SK-N-SH (cell line): ENCODE measurements around the gene FNDC3B. TPM values are rescaled to one million over a fixed set of nuclear protein-coding genes. Genes with fewer than 3 reads are reported as not detected.

Source experiments
- CTCF ChIA-PET: fragments of 300-600, 350-600 bp; formaldehyde crosslinking; extraction: SDS; loops from one replicate; lab custom pipeline; 2021; lab: Yijun Ruan, JAX
- POLR2A ChIA-PET: fragments of 350-600 bp; sonication (Branson Sonifier 250); formaldehyde crosslinking; extraction: SDS; loops from one replicate; lab custom pipeline; 2020; ENCODE audit warnings: antibody characterized with exemption, inconsistent platforms; lab: Yijun Ruan, JAX
- DNase-seq: peaks from one replicate; pipeline ENCODE4 v3.0.0; 2012
- H2AFZ ChIP-seq: fragments of 200-600 bp; sonication (generic); 2 replicates; pipeline ENCODE4 v1.8.1; 2016; ENCODE audit warnings: antibody characterized with exemption, mild to moderate bottlenecking, low read depth
- H3F3A ChIP-seq: fragments of 200-600 bp; sonication (generic); replicated peaks from 2 replicates; pipeline ENCODE3; 2016; ENCODE audit warnings: antibody characterized with exemption, mild to moderate bottlenecking; ENCODE audit not compliant: insufficient read depth
- H3K27ac ChIP-seq, 2 experiments: fragments of 200-500 bp in 1 of 2; fragments of 200-600 bp in 1 of 2; sonication (Bioruptor generic) in 1 of 2; sonication (generic), shearing (Covaris generic) in 1 of 2; 2 replicates each; pipeline versions ENCODE4 v1.5.1 to v1.6.1; 2014 to 2016; ENCODE audit warnings: low read depth in 2 of 2, inconsistent platforms in 1 of 2, low read length in 1 of 2, mild to moderate bottlenecking in 1 of 2, mixed read lengths in 1 of 2
- H3K27me3 ChIP-seq: fragments of 200-600 bp; sonication (generic), shearing (Covaris generic); 2 replicates; pipeline ENCODE4 v1.6.1; 2016; ENCODE audit warnings: mixed run types; ENCODE audit not compliant: insufficient read depth
- H3K36me3 ChIP-seq, 2 experiments: fragments of 200-500 bp in 1 of 2; fragments of 200-600 bp in 1 of 2; sonication (Bioruptor generic) in 1 of 2; sonication (generic) in 1 of 2; replicated peaks in 1 of 2; 2 replicates each; pipeline versions ENCODE3 to v1.5.1; 2014 to 2016; ENCODE audit warnings: low read length in 1 of 2, mild to moderate bottlenecking in 1 of 2; ENCODE audit not compliant: insufficient read depth in 2 of 2, control insufficient read depth in 1 of 2
- H3K4me1 ChIP-seq, 2 experiments: fragments of 200-500 bp in 1 of 2; fragments of 200-600 bp in 1 of 2; sonication (Bioruptor generic) in 1 of 2; sonication (generic), shearing (Covaris generic) in 1 of 2; 2 replicates each; pipeline versions ENCODE4 v1.5.1 to v1.6.1; 2014 to 2016; ENCODE audit warnings: low read depth in 1 of 2, low read length in 1 of 2, mixed run types in 1 of 2; ENCODE audit not compliant: insufficient read depth in 2 of 2, control insufficient read depth in 1 of 2
- H3K4me2 ChIP-seq: fragments of 200-600 bp; sonication (generic), shearing (Covaris generic); 2 replicates; pipeline ENCODE4 v1.6.1; 2017; ENCODE audit warnings: mixed run types
- H3K4me3 ChIP-seq, 2 experiments: fragments of 200-500 bp in 1 of 2; fragments of 200-600 bp in 1 of 2; sonication (Bioruptor generic) in 1 of 2; sonication (generic), shearing (Covaris generic) in 1 of 2; 2 replicates each; pipeline versions ENCODE4 v1.5.1 to v1.8.1; 2014 to 2016; ENCODE audit warnings: low read depth in 2 of 2, inconsistent platforms in 1 of 2, low read length in 1 of 2, mild to moderate bottlenecking in 1 of 2, mixed read lengths in 1 of 2, moderate library complexity in 1 of 2
- H3K79me2 ChIP-seq: fragments of 200-600 bp; sonication (generic); 2 replicates; pipeline ENCODE4 v1.8.1; 2017; ENCODE audit warnings: mild to moderate bottlenecking; ENCODE audit not compliant: insufficient read depth
- H3K9ac ChIP-seq: fragments of 200-600 bp; sonication (generic); 2 replicates; pipeline ENCODE4 v1.6.1; 2017; ENCODE audit warnings: mixed run types
- H3K9me2 ChIP-seq: fragments of 200-600 bp; sonication (generic); 2 replicates; pipeline ENCODE4 v1.6.1; 2017; ENCODE audit warnings: mixed run types
- H3K9me3 ChIP-seq: fragments of 200-600 bp; sonication (generic); 2 replicates; pipeline ENCODE4 v1.6.1; 2017; ENCODE audit warnings: mixed run types, mild to moderate bottlenecking, moderate library complexity
- H4K20me1 ChIP-seq: fragments of 200-600 bp; sonication (generic); 2 replicates; pipeline ENCODE4 v1.6.1; 2017; ENCODE audit warnings: mild to moderate bottlenecking, mixed run types; ENCODE audit not compliant: insufficient read depth
- CHD2 ChIP-seq: fragments of 150-350 bp; IDR thresholded peaks from 2 replicates; pipeline ENCODE4 v1.6.1; 2018; ENCODE audit warnings: low read length; ENCODE audit not compliant: partially characterized antibody
- CTCF ChIP-seq: fragments of 200-600 bp; sonication (generic); IDR thresholded peaks from 2 replicates; pipeline ENCODE4 v1.6.1; 2017; ENCODE audit warnings: antibody characterized with exemption, mild to moderate bottlenecking, moderate library complexity
- ELF1 ChIP-seq: IDR thresholded peaks from 2 replicates; pipeline ENCODE4 v1.4.0; 2012
- EZH2phosphoT487 ChIP-seq: fragments of 200-600 bp; sonication (generic); IDR thresholded peaks from 2 replicates; pipeline ENCODE4 v1.6.1; 2017; ENCODE audit warnings: low read depth, mixed run types, mild to moderate bottlenecking, antibody characterized with exemption, moderate library complexity, borderline replicate concordance
- FOSL2 ChIP-seq: IDR thresholded peaks from 2 replicates; pipeline ENCODE4 v1.4.0; 2012; ENCODE audit warnings: low read depth, mild to moderate bottlenecking, moderate library complexity, borderline replicate concordance
- FOXM1 ChIP-seq: IDR thresholded peaks from 2 replicates; pipeline ENCODE4 v1.4.0; 2012; ENCODE audit warnings: low read depth, mild to moderate bottlenecking
- MAX ChIP-seq: IDR thresholded peaks from 2 replicates; pipeline ENCODE4 v1.4.0; 2012; ENCODE audit warnings: low read depth
- MEF2A ChIP-seq: IDR thresholded peaks from 2 replicates; pipeline ENCODE4 v1.4.0; 2012; ENCODE audit warnings: low read depth, borderline replicate concordance
- SMC3 ChIP-seq: IDR thresholded peaks from 2 replicates; pipeline ENCODE4 v1.6.1; 2012; ENCODE audit warnings: low read depth, low read length, improper control_type of control experiment
- TEAD4 ChIP-seq: IDR thresholded peaks from 2 replicates; pipeline ENCODE4 v1.4.0; 2012; ENCODE audit warnings: mild to moderate bottlenecking, borderline replicate concordance; ENCODE audit not compliant: insufficient read depth
- USF1 ChIP-seq: IDR thresholded peaks from 2 replicates; pipeline ENCODE4 v1.4.0; 2012; ENCODE audit warnings: low read depth, borderline replicate concordance
- ZBTB33 ChIP-seq: IDR thresholded peaks from 2 replicates; pipeline ENCODE4 v1.4.0; 2012; ENCODE audit warnings: low read depth, borderline replicate concordance
- WGBS: methylation state at CpG from one replicate; pipeline ENCODE4 v1.1.6; 2017; ENCODE audit warnings: low lambda C conversion rate; 5-methylcytosine and 5-hydroxymethylcytosine counted together
- polyA plus RNA-seq, 3 experiments: library from polyadenylated mRNA; depleted of rRNA; stranded (reverse); fragments of >200 nt; gene quantifications; 2 replicates each; pipeline ENCODE4 v1.2.3, GENCODE V29; 2012

The FNDC3B gene
- polyA plus RNA-seq, 1 of the 3 experiments (the other 2 are of a cell fraction) = 10.4 TPM

GRCh38 chr3:172142864-172143451, 103.6 kb downstream of the FNDC3B start (continued):
- TF ChIP-seq USF1 = no peak

- DNase-seq = no peak
- Histone ChIP-seq H3K4me2 (no peak overlapping the region), H3K79me2 (peaks cover 90% of the 10 kb centered on the region), H2AFZ (no peak overlapping the region), H3K9me2 (no peaks in the 10 kb centered on the region), H3F3A (peaks cover 52% of the 10 kb centered on the region), H3K27ac (no peak overlapping the region), H3K27me3 (no peaks in the 10 kb centered on the region), H3K9me3 (no peaks in the 10 kb centered on the region), H3K4me1 (peaks cover 17 to 41% of the 10 kb centered on the region in 2 experiments), H3K4me3 (no peak overlapping the region), H3K9ac (no peak overlapping the region), H4K20me1 (no peaks in the 10 kb centered on the region), H3K36me3 (peaks cover 0 to 25% of the 10 kb centered on the region in 2 experiments)
- WGBS = 94% methylated on average over 14 of the region's 14 CpGs
- ChIA-PET POLR2A (no interaction called here), CTCF (no interaction called here)
- TF ChIP-seq ELF1 = no peak
- TF ChIP-seq MEF2A = no peak
- TF ChIP-seq CTCF = no peak
- no peak for TF ChIP-seq FOSL2
- TF ChIP-seq ZBTB33 = no peak
- no peak for TF ChIP-seq SMC3
- no peak for TF ChIP-seq EZH2phosphoT487
- TF ChIP-seq FOXM1 = no peak
- TF ChIP-seq CHD2 = no peak
- no peak for TF ChIP-seq MAX
- TF ChIP-seq TEAD4 = no peak
Measured at GRCh38 chr3:172143739-172144497, 104.5 kb downstream of the FNDC3B start.
